ENCODE results near the gene WDSUB1. TPM values are rescaled to one million over a fixed set of nuclear protein-coding genes. Genes with fewer than 3 reads are reported as not detected.

Gene WDSUB1
- total RNA-seq, 4 donors from 2014 or later = 3.8 to 9.4 (median 5.5) TPM

DNA sequence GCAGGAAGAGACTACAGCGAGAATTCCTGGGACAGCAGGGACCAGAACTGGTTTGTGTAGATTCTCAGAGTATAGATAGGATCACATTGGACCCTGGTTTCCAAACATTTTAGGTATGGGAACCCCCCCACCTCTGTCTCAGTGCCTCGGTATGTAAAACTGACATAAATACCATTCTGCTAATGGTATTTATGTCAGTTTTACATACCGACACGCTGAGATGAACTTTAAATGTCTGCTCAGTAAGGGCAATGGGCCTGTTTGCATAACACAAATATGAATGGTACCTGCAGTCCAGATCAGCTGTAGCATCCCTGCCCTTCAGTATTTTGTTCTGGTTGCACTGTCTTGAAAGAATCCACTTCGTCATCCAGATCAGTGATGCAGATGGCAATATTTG, 73.2 kb downstream of the WDSUB1 start:
- peaks cover 53% of the 10 kb centered on the region for H3K36me3 ChIP-seq
- DNase-seq (ENCODE audit: low spot score in 2 of 2) = no peak
- 86% methylated on average over 5 of the region's 5 CpGs for WGBS

DNA sequence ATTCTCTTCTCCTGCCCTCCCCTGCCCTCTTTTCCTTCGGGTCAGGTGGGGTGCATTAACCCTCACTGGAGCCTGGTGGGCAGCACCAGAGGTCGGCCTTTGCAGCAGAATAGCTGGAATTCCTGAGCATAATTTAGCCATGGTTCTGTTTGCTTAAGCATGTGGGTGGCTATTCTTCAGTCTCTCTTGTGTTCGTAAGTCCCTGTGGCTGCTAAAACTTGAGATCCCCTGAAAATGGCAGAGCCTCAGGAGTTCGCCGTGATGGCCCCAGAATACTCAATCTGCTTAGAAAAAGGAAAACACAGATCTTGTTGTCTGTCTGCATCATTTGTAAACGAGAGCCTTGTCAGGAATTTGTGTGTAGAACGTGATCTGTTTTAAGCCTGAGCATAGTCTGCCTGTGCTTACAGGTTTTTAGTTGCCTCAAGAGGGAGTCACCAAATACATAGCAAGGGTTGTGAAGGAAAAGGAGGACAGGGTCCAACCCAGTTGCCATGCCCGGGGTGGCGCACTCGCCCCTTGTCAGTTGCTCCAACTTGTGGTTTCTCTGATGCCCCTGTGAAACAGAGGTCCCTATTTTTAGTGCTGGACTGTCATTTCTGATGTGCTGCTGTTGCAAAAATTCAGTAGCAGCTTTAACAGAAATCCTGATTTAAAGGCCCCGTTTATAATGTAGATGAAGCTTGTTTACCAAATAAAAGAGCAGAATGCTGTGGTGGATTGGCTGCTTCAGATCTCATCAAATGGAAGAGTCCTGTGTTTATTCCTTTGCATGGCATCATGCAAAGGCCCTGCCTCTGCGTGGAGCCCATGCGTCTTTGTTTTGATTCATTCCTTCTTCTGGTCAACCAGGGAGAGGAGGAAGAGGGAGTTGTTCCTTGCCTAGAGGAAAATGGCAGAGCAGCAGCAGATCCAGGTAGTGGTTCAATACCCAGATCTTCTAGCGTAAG, 74.8 kb downstream of the WDSUB1 start:
- peaks cover 43% of the 10 kb centered on the region for H3K36me3 ChIP-seq
- H3K9me3 ChIP-seq = no peaks in the 10 kb centered on the region
- WGBS = 77% methylated on average over 14 of the region's 14 CpGs
- no peak overlapping the region for H3K27ac ChIP-seq
- H3K4me1 ChIP-seq = no peaks in the 10 kb centered on the region
- DNase-seq (ENCODE audit: low spot score in 2 of 2) = no peak
- H3K27me3 ChIP-seq = no peaks in the 10 kb centered on the region
- no peak overlapping the region for H3K4me3 ChIP-seq
- no peak for TF ChIP-seq EP300 (IDR thresholded peaks at IDR 0.05)

More for the DNA sequence above, 73.2 kb downstream of the WDSUB1 start:
- H3K27me3 ChIP-seq = no peaks in the 10 kb centered on the region
- no peaks in the 10 kb centered on the region for H3K9me3 ChIP-seq
- no peaks in the 10 kb centered on the region for H3K4me1 ChIP-seq
- H3K27ac ChIP-seq = no peak overlapping the region
- TF ChIP-seq EP300 (IDR thresholded peaks at IDR 0.05) (no peak), POLR2A (IDR thresholded peaks at IDR 0.05) (no peak), POLR2AphosphoS5 (IDR thresholded peaks at IDR 0.05) (no peak)
- TF ChIP-seq, protein P1, sequence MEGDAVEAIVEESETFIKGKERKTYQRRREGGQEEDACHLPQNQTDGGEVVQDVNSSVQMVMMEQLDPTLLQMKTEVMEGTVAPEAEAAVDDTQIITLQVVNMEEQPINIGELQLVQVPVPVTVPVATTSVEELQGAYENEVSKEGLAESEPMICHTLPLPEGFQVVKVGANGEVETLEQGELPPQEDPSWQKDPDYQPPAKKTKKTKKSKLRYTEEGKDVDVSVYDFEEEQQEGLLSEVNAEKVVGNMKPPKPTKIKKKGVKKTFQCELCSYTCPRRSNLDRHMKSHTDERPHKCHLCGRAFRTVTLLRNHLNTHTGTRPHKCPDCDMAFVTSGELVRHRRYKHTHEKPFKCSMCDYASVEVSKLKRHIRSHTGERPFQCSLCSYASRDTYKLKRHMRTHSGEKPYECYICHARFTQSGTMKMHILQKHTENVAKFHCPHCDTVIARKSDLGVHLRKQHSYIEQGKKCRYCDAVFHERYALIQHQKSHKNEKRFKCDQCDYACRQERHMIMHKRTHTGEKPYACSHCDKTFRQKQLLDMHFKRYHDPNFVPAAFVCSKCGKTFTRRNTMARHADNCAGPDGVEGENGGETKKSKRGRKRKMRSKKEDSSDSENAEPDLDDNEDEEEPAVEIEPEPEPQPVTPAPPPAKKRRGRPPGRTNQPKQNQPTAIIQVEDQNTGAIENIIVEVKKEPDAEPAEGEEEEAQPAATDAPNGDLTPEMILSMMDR (IDR thresholded peaks at IDR 0.05) = no peak
- H3K4me3 ChIP-seq = no peak overlapping the region

DNA sequence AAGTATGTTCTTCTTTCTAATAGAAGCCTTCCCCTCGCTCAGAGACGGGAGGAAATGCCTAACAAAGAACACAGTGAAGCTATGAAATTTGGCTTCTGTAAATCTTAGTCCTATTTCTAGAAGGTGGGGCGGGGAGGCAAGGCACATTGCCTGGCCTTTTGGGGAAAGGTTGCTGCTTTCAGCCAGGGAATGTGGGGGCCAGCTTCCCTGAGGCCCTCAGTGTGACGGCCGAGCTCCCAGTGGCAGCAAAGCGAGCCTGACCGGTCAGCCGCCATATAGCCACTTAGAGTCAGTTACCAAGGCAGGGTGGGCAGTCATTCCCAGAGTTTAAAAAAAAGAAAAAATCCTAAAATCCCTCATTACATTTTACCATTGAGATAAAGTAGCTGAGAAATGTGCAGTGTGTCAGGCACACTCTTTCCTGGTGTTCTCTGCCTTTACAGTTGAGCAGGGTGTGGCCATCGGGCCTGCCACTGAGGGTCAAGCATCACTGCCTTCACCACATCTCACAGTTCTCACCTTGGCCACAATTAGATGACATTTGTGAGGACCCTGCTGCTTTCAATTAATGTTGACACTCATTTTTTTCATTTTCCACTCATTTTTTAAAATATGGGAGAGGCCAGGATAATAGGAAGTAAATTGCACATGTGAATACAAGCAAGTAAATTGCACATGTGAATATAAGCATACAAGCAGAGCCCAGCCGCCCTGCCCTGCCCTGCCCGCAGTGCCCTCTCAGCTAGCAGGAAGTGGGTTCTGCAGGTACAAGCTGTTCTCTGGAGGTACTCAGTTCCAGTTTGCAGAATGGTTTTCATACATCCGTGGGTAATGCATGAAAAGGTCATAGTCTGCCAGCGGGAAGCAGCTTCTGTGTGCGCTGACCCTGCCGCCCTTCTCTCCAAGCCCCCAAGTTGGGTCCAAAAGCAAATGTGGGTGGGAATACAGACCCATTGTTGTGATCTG, 76.9 kb downstream of the WDSUB1 start:
- 83% methylated on average over 15 of the region's 15 CpGs for WGBS
- TF ChIP-seq POLR2AphosphoS5 (IDR thresholded peaks at IDR 0.05) (no peak), POLR2A (IDR thresholded peaks at IDR 0.05) (no peak)
- TF ChIP-seq, protein P1 (IDR thresholded peaks at IDR 0.05) = no peak
- Histone ChIP-seq H3K36me3 (peaks cover 36% of the 10 kb centered on the region), H3K9me3 (no peaks in the 10 kb centered on the region), H3K4me3 (no peak overlapping the region), H3K27ac (no peak overlapping the region), H3K4me1 (no peaks in the 10 kb centered on the region), H3K27me3 (no peaks in the 10 kb centered on the region)
- no peak for DNase-seq (ENCODE audit: low spot score in 2 of 2)

DNA sequence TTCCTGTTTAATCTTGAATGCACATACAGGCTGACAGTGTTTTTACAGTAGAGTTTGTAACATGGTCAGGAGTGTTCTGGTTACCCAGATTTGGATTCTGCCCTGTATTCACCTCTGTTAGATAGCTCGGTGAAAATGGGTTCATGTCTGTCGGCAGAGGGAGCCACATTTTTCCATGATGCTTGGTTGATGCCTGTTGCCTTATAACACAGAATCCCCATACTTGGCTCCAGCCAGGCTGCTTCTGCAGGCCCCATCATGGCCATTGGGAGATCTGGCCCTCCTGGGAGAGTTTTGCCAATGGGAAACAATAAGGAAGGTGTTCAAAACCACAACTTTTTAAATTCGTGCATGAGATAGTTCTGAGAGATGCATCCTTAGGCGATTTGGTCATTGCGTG, 78.1 kb downstream of the WDSUB1 start:
- no peaks in the 10 kb centered on the region for H3K27me3 ChIP-seq
- H3K36me3 ChIP-seq = peaks cover 34% of the 10 kb centered on the region
- 71% methylated on average over 5 of the region's 5 CpGs for WGBS
- TF ChIP-seq POLR2AphosphoS5 (IDR thresholded peaks at IDR 0.05) (no peak), EP300 (IDR thresholded peaks at IDR 0.05) (no peak), POLR2A (IDR thresholded peaks at IDR 0.05) (no peak)
- TF ChIP-seq, protein P1 (IDR thresholded peaks at IDR 0.05) = no peak
- no peak for DNase-seq (ENCODE audit: low spot score in 2 of 2)
- H3K27ac ChIP-seq = no peak overlapping the region
- no peak overlapping the region for H3K4me3 ChIP-seq
- H3K4me1 ChIP-seq = no peaks in the 10 kb centered on the region
- no peaks in the 10 kb centered on the region for H3K9me3 ChIP-seq

DNA sequence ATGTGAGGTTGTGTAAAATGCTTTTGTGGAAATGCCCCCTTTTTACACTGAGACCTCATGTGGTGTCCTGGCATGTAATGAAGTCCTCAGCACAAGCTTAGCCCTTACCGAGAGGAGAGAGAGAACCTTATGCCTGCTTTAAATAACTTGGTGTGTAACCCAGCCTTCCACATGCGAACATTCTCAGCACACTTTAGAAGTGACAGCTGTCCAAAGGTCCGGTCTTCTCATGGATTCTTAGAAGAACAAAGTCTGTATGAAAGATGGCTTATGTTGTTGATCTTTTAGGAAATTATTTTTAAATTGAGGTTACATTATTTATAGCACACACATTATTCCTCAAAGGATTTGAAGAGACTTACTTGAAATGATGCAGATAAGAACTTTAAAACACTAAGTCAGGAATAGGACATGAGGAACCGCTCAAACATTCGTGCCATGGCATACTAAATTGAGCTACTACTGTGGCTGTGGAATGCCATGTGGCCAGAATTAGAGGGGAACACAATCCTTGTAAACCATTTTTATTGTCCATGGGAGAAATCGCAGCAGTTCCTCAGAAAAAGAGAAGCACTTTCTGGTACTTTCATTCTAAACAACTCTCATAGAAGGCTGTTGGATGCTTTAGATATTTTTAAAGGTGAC, 79.6 kb downstream of the WDSUB1 start:
- Histone ChIP-seq H3K27ac (no peak overlapping the region), H3K4me1 (no peaks in the 10 kb centered on the region), H3K9me3 (no peaks in the 10 kb centered on the region), H3K36me3 (peaks cover 42% of the 10 kb centered on the region), H3K27me3 (no peaks in the 10 kb centered on the region), H3K4me3 (no peak overlapping the region)
- 79% methylated on average over 6 of the region's 6 CpGs for WGBS
- TF ChIP-seq POLR2AphosphoS5 (IDR thresholded peaks at IDR 0.05) = no peak
- no peak for TF ChIP-seq EP300 (IDR thresholded peaks at IDR 0.05)
- TF ChIP-seq POLR2A (IDR thresholded peaks at IDR 0.05) = no peak
- TF ChIP-seq, protein P1 (IDR thresholded peaks at IDR 0.05) = no peak
- no peak for DNase-seq (ENCODE audit: low spot score in 2 of 2)
